ENCODE results near the gene CLUH. TPM values are rescaled to one million over a fixed set of nuclear protein-coding genes. Genes with fewer than 3 reads are reported as not detected.
"Not testable (repeated sequence)": the region's sequence is repeated elsewhere in the genome, so short reads cannot be mapped to it uniquely, and the experiment has no call there.

Gene CLUH
- total RNA-seq, 2 experiments from 2014 or later: 34.4 to 34.8 TPM

GRCh38 chr17:2672026-2672425, 39.5 kb downstream of the CLUH start:
- ChIA-PET POLR2A (interaction anchor here (0.9 kb wide), 1 partner anchor 78 kb away, joined by 3 read pairs; the partner anchor contains the start of gene PAFAH1B1), CTCF (no interaction called here)
- Mint-ChIP-seq H3K9me3 (no peaks in the 10 kb centered on the region), H3K27me3 (no peaks in the 10 kb centered on the region), H3K4me3 (no peak overlapping the region), H3K4me1 (ENCODE audit: low read depth) (peaks cover 10% of the 10 kb centered on the region), H3K27ac (no peak overlapping the region), H3K36me3 (ENCODE audit: low read depth) (peaks cover 90% of the 10 kb centered on the region)
- Histone ChIP-seq H3K9me3 (ENCODE audit: control insufficient read depth in 1 of 2, insufficient read depth in 1 of 2, low read length in 2 of 2) (no peaks in the 10 kb centered on the region), H3K27me3 (ENCODE audit: control insufficient read depth in 1 of 2, insufficient read depth in 2 of 2, low read length in 2 of 2) (no peaks in the 10 kb centered on the region), H3K36me3 (ENCODE audit: insufficient read depth, low read length) (peaks cover 84% of the 10 kb centered on the region), H3K27ac (ENCODE audit: low read depth in 1 of 2, low read length in 2 of 2) (no peak overlapping the region), H3K4me3 (ENCODE audit: low read length) (no peak overlapping the region), H3K4me1 (ENCODE audit: insufficient read depth, low read length) (no peaks in the 10 kb centered on the region)
- no peak for ATAC-seq (ENCODE audit: poor library complexity)
- DNase-seq: no peak
- TF ChIP-seq, protein P1, sequence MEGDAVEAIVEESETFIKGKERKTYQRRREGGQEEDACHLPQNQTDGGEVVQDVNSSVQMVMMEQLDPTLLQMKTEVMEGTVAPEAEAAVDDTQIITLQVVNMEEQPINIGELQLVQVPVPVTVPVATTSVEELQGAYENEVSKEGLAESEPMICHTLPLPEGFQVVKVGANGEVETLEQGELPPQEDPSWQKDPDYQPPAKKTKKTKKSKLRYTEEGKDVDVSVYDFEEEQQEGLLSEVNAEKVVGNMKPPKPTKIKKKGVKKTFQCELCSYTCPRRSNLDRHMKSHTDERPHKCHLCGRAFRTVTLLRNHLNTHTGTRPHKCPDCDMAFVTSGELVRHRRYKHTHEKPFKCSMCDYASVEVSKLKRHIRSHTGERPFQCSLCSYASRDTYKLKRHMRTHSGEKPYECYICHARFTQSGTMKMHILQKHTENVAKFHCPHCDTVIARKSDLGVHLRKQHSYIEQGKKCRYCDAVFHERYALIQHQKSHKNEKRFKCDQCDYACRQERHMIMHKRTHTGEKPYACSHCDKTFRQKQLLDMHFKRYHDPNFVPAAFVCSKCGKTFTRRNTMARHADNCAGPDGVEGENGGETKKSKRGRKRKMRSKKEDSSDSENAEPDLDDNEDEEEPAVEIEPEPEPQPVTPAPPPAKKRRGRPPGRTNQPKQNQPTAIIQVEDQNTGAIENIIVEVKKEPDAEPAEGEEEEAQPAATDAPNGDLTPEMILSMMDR (IDR thresholded peaks at IDR 0.05): no peak
- intact Hi-C loops (cut with DNase I, micrococcal nuclease): loop anchor here (10.0 kb wide), 3 partner anchors 157 to 287 kb away; partner anchors contain the start of gene METTL16 (in 1 of the 2)

DNA sequence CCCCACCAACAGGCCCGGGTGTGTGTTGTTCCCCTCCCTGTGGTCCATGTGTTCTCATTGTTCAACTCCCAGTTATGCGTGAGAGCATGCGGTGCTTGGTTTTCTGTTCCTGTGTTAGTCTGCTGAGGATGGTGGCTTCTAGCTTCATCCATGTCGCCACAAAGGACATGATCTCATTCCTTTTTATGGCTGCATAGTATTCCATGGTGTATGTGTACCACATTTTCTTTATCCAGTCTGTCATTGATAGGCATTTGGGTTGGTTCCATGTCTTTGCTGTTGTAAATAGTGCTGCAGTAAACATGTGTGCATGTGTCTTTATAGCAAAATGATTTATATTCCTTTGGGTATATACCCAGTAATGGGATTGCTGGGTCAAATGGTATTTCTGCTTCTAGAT, 51.2 kb downstream of the CLUH start:
- H3K4me3 Mint-ChIP-seq; POLR2A ChIA-PET; H3K4me3 ChIP-seq (ENCODE audit: low read length); intact Hi-C loops (cut with DNase I, micrococcal nuclease); ATAC-seq (ENCODE audit: poor library complexity); H3K27me3 ChIP-seq (ENCODE audit: control insufficient read depth in 1 of 2, insufficient read depth in 2 of 2, low read length in 2 of 2); H3K27me3 Mint-ChIP-seq; H3K36me3 ChIP-seq (ENCODE audit: insufficient read depth, low read length); H3K9me3 Mint-ChIP-seq; DNase-seq; H3K9me3 ChIP-seq (ENCODE audit: control insufficient read depth in 1 of 2, insufficient read depth in 1 of 2, low read length in 2 of 2); H3K27ac ChIP-seq (ENCODE audit: low read depth in 1 of 2, low read length in 2 of 2): not testable (repeated sequence)
- H3K4me1 ChIP-seq (ENCODE audit: insufficient read depth, low read length): peaks cover 22% of the 10 kb centered on the region
- Mint-ChIP-seq H3K36me3 (ENCODE audit: low read depth) (peaks cover 36% of the 10 kb centered on the region), H3K4me1 (ENCODE audit: low read depth) (peaks cover 58% of the 10 kb centered on the region), H3K27ac (peak overlapping the region; percentile 70)
- CTCF ChIA-PET: interaction anchor here (1.4 kb wide), 1 partner anchor 68 kb away, joined by 3 read pairs; no protein-coding TSS in a partner anchor

- H3K27ac ChIP-seq (ENCODE audit: low read depth in 1 of 2, low read length in 2 of 2); H3K9me3 ChIP-seq (ENCODE audit: control insufficient read depth in 1 of 2, insufficient read depth in 1 of 2, low read length in 2 of 2); POLR2A ChIA-PET; H3K9me3 Mint-ChIP-seq; H3K27me3 ChIP-seq (ENCODE audit: control insufficient read depth in 1 of 2, insufficient read depth in 2 of 2, low read length in 2 of 2); H3K4me3 ChIP-seq (ENCODE audit: low read length); H3K4me3 Mint-ChIP-seq; H3K36me3 ChIP-seq (ENCODE audit: insufficient read depth, low read length); H3K27me3 Mint-ChIP-seq; intact Hi-C loops (cut with DNase I, micrococcal nuclease); ATAC-seq (ENCODE audit: poor library complexity); H3K27ac Mint-ChIP-seq: not testable (repeated sequence)
- Mint-ChIP-seq H3K36me3 (ENCODE audit: low read depth) (peaks cover 35% of the 10 kb centered on the region), H3K4me1 (ENCODE audit: low read depth) (peaks cover 58% of the 10 kb centered on the region)
- CTCF ChIA-PET: interaction anchor here (0.6 to 1.4 kb wide), 3 partner anchors 36 to 171 kb away, joined by 3 to 5 read pairs (median 3); no protein-coding TSS in a partner anchor
- DNase-seq: peak in 2 of 14 experiments; percentile 13 to 37
- peaks cover 25% of the 10 kb centered on the region for H3K4me1 ChIP-seq (ENCODE audit: insufficient read depth, low read length)
These were observed 52.2 kb downstream of the CLUH start for GRCh38 chr17:2659337-2659736.

- H3K27ac Mint-ChIP-seq: peak overlapping the region; percentile 24
- Histone ChIP-seq H3K36me3 (ENCODE audit: insufficient read depth, low read length) (peaks cover 3% of the 10 kb centered on the region), H3K4me3 (ENCODE audit: low read length) (no peak overlapping the region), H3K27me3 (ENCODE audit: control insufficient read depth in 1 of 2, insufficient read depth in 2 of 2, low read length in 2 of 2) (no peaks in the 10 kb centered on the region), H3K27ac (ENCODE audit: low read depth in 1 of 2, low read length in 2 of 2) (no peak overlapping the region), H3K4me1 (ENCODE audit: insufficient read depth, low read length) (peaks cover 28% of the 10 kb centered on the region), H3K9me3 (ENCODE audit: control insufficient read depth in 1 of 2, insufficient read depth in 1 of 2, low read length in 2 of 2) (peaks cover 0 to 5% of the 10 kb centered on the region in 2 experiments)
- H3K4me1 Mint-ChIP-seq (ENCODE audit: low read depth): peaks cover 57% of the 10 kb centered on the region
- intact Hi-C loops (cut with DNase I, micrococcal nuclease): no loop called here
- TF ChIP-seq, protein P1 (IDR thresholded peaks at IDR 0.05): no peak
- H3K27me3 Mint-ChIP-seq: no peaks in the 10 kb centered on the region
- ChIA-PET CTCF (interaction anchor here (1.0 to 1.2 kb wide), 2 partner anchors 13 to 35 kb away, joined by 3 read pairs; no protein-coding TSS in a partner anchor), POLR2A (no interaction called here)
- ATAC-seq (ENCODE audit: poor library complexity) (no peak), DNase-seq (peak in 1 of 14 experiments; percentile 26)
- no peak overlapping the region for H3K4me3 Mint-ChIP-seq
- H3K9me3 Mint-ChIP-seq: peaks cover 4% of the 10 kb centered on the region
- H3K36me3 Mint-ChIP-seq (ENCODE audit: low read depth): peaks cover 53% of the 10 kb centered on the region
These were observed 55.3 kb downstream of the CLUH start for GRCh38 chr17:2656283-2656682.

All from CD4-positive, alpha-beta T cell (primary cell).